Measurements from ENCODE around the gene DYNAP. TPM values are rescaled to one million over a fixed set of nuclear protein-coding genes. Genes with fewer than 3 reads are reported as not detected.

Gene DYNAP
- total RNA-seq, 4 donors from 2014 or later = not detected

DNA sequence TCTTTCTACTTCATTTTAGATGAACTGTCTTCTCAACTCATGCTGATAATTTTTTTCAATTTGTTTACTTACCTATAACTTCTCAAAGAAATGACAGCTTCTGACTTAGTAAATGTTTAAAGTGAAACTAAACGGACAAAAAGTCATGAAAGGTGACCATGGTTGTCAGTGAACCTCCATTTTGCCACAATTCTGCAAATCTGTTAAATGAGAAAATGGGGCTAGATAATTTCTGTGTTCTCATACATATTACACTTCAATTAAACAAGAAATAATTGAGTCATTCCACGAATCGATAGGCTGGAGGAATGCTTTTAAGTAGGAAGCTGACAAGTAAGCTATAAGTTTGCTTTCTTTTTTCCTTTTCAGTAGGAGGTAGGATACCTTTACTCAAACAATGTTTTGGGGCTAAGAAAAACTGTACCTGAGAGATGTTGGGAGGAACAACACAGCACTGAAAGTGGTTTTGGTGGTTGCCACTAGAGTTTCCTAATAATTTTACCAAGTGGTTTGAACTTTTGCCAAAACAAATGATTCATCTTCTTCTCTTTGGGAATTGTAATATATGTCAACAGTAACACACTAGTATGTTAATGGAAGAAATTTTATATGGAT is 17.1 kb downstream of the DYNAP start:
- intact Hi-C loops (cut with DNase I; ENCODE audit: low total_unique reads) (no loop called here), in situ Hi-C loops (cut with MboI; ENCODE audit: low sequenced_read_pairs in 4 of 4) (no loop called here)
- Histone ChIP-seq H3K27ac (no peak overlapping the region), H3K4me1 (no peaks in the 10 kb centered on the region), H3K4me3 (peak overlapping the region in 1 of 4 donors; percentile 22), H3K9me3 (no peaks in the 10 kb centered on the region), H3K27me3 (no peaks in the 10 kb centered on the region), H3K36me3 (no peaks in the 10 kb centered on the region)
- TF ChIP-seq, protein P1, sequence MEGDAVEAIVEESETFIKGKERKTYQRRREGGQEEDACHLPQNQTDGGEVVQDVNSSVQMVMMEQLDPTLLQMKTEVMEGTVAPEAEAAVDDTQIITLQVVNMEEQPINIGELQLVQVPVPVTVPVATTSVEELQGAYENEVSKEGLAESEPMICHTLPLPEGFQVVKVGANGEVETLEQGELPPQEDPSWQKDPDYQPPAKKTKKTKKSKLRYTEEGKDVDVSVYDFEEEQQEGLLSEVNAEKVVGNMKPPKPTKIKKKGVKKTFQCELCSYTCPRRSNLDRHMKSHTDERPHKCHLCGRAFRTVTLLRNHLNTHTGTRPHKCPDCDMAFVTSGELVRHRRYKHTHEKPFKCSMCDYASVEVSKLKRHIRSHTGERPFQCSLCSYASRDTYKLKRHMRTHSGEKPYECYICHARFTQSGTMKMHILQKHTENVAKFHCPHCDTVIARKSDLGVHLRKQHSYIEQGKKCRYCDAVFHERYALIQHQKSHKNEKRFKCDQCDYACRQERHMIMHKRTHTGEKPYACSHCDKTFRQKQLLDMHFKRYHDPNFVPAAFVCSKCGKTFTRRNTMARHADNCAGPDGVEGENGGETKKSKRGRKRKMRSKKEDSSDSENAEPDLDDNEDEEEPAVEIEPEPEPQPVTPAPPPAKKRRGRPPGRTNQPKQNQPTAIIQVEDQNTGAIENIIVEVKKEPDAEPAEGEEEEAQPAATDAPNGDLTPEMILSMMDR (IDR thresholded peaks at IDR 0.05 in 4 of 5, conservative IDR thresholded peaks at IDR 0.05 in 1 of 5) = no peak
- no peak for DNase-seq
- ATAC-seq = no peak

DNA sequence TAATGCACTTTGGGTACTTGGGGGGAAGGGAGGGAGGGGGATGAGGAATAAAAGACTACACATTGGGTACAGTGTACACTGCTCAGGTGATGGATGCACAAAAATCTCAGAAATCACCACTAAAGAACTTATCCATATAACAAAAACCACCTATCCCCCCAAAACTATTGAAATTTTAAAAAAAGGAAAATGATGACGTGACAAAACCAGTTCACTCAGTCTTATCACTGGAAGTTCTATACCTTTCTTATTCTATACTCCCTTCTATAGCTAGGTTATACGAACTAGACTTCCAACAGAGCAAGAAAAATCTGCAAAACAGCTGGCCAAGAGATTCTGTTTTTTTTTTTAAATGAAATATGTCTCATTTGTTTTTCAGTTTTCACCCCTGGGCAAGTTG is 20.8 kb downstream of the DYNAP start:
- Histone ChIP-seq H3K36me3 (no peaks in the 10 kb centered on the region), H3K27ac (no peak overlapping the region), H3K9me3 (no peaks in the 10 kb centered on the region), H3K4me1 (no peaks in the 10 kb centered on the region), H3K27me3 (no peaks in the 10 kb centered on the region), H3K4me3 (no peak overlapping the region)
- in situ Hi-C loops (cut with MboI; ENCODE audit: low sequenced_read_pairs in 4 of 4) (no loop called here), intact Hi-C loops (cut with DNase I; ENCODE audit: low total_unique reads) (no loop called here)
- TF ChIP-seq, protein P1 (IDR thresholded peaks at IDR 0.05 in 4 of 5, conservative IDR thresholded peaks at IDR 0.05 in 1 of 5) = no peak
- no peak for TF ChIP-seq POLR2A (IDR thresholded peaks at IDR 0.05)
- no peak for ATAC-seq
- no peak for DNase-seq

DNA sequence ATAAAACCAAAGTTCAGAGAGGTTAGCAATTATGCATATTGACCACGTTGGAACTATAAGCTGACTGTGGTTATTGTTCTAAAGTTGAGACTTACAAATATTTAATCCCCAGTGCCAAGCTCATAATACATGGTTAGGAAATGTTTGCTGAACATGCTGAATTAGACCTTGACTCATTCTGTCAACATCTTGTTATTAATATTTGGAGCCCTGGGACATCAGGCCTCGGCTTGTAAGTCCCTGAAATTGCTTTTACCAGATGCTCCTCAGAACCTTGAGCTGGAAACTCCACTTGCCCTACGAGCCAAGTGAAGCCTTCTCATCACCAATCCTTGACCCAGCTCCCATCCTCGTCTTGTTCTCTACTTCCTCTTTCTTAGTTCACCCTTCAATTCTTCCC is 21.2 kb downstream of the DYNAP start:
- no peak for TF ChIP-seq POLR2A (IDR thresholded peaks at IDR 0.05)
- TF ChIP-seq, protein P1 (IDR thresholded peaks at IDR 0.05 in 4 of 5, conservative IDR thresholded peaks at IDR 0.05 in 1 of 5) = no peak
- Histone ChIP-seq H3K9me3 (no peaks in the 10 kb centered on the region), H3K36me3 (no peaks in the 10 kb centered on the region), H3K4me1 (no peaks in the 10 kb centered on the region), H3K27me3 (no peaks in the 10 kb centered on the region), H3K4me3 (no peak overlapping the region), H3K27ac (no peak overlapping the region)
- DNase-seq (no peak), ATAC-seq (no peak)
- intact Hi-C loops (cut with DNase I; ENCODE audit: low total_unique reads) (no loop called here), in situ Hi-C loops (cut with MboI; ENCODE audit: low sequenced_read_pairs in 4 of 4) (no loop called here)

DNA sequence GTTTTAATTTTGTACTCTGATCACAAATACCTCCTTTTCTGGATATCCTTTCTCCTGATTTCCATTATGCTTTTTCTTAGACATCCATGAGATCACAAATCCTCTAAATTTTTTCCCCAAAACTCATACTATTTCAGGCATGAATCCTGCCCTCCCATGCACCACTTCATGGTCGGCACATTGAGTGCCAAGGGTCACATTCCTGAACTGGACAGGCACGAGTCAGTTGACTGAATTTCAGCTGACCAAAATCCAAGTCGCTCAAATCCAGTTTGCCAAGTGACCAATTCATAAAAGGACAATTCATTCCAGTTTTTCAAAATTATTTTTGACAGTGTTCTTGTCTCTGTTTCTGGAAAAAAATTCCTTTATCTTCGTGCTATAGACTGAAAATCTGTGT is 22.1 kb downstream of the DYNAP start:
- DNase-seq (no peak), ATAC-seq (no peak)
- intact Hi-C loops (cut with DNase I; ENCODE audit: low total_unique reads) = no loop called here
- H3K4me3 ChIP-seq = no peak overlapping the region
- TF ChIP-seq, protein P1 (IDR thresholded peaks at IDR 0.05 in 4 of 5, conservative IDR thresholded peaks at IDR 0.05 in 1 of 5) = no peak
- no peak for TF ChIP-seq POLR2A (IDR thresholded peaks at IDR 0.05)
- in situ Hi-C loops (cut with MboI; ENCODE audit: low sequenced_read_pairs in 4 of 4) = no loop called here
- no peaks in the 10 kb centered on the region for H3K36me3 ChIP-seq
- H3K9me3 ChIP-seq = no peaks in the 10 kb centered on the region
- H3K27ac ChIP-seq = no peak overlapping the region
- H3K27me3 ChIP-seq = no peaks in the 10 kb centered on the region
- H3K4me1 ChIP-seq = no peaks in the 10 kb centered on the region
